ENCODE measurements around the gene DAAM1.

- no peak for TF ChIP-seq CTCF (IDR thresholded peaks at IDR 0.05; ENCODE audit: low read depth, low read length)
- TF ChIP-seq EZH2phosphoT487 (IDR thresholded peaks at IDR 0.05; ENCODE audit: low read depth): no peak
These were observed 126.6 kb downstream of the DAAM1 start for GRCh38 chr14:59314953-59315599.
